ENCODE results near the gene RTN3. TPM values are rescaled to one million over a fixed set of nuclear protein-coding genes. Genes with fewer than 3 reads are reported as not detected.

The RTN3 gene
- total RNA-seq, 4 donors from 2014 or later: 78.4 to 115 (median 94.2) TPM

DNA sequence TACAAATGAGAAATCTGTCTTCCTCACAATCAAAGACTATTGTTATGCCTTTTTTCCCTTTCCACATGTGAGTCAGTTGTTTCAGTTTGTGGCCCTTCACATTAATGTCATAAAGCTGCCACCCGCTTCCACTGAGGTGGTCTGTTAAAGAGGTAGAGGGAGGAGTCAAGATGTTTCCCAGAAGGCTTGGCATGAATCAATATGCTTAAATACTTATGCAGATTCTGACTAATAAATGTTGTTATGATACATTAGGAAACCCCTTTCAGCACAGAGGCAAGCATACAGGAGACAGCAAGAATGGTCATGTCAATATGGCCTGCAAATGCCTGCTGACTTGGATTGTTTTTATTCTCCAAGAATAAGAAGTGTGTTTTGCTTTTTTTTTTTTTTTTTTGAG is 6.5 kb downstream of the RTN3 start:
- no peak for TF ChIP-seq POLR2AphosphoS5 (IDR thresholded peaks at IDR 0.05)
- no peak for TF ChIP-seq POLR2A (IDR thresholded peaks at IDR 0.05)
- no peak for TF ChIP-seq CTCF (IDR thresholded peaks at IDR 0.05)
- no peak for TF ChIP-seq EP300 (IDR thresholded peaks at IDR 0.05)
- Histone ChIP-seq H3K4me1 (peaks cover 0 to 84% (median 11%) of the 10 kb centered on the region in 3 donors), H3K27ac (peak overlapping the region in 1 of 4 donors; percentile 43), H3K36me3 (no peaks in the 10 kb centered on the region), H3K9me3 (no peaks in the 10 kb centered on the region), H3K27me3 (no peaks in the 10 kb centered on the region), H3K4me3 (no peak overlapping the region)
- ATAC-seq: no peak
- 88 to 100% methylated on average over 1 of the region's 1 CpG for WGBS, 2 donors (ENCODE audit: low coverage in 1 of 2)

GRCh38 chr11:63694596-63694995 is 13.3 kb downstream of the RTN3 start:
- Histone ChIP-seq H3K27me3 (no peaks in the 10 kb centered on the region), H3K4me3 (no peak overlapping the region), H3K4me1 (peaks cover 0 to 32% (median 2%) of the 10 kb centered on the region in 3 donors), H3K27ac (no peak overlapping the region), H3K9me3 (no peaks in the 10 kb centered on the region), H3K36me3 (no peaks in the 10 kb centered on the region)
- 85% methylated on average over 7 of the region's 7 CpGs; no CpG with 5 or more reads in 1 of the 2 donors for WGBS, 2 donors (ENCODE audit: low coverage in 1 of 2)
- TF ChIP-seq CTCF (IDR thresholded peaks at IDR 0.05): no peak
- TF ChIP-seq EP300 (IDR thresholded peaks at IDR 0.05): no peak
- no peak for TF ChIP-seq POLR2AphosphoS5 (IDR thresholded peaks at IDR 0.05)
- TF ChIP-seq POLR2A (IDR thresholded peaks at IDR 0.05): no peak
- no peak for ATAC-seq

GRCh38 chr11:63698976-63699733 is 17.9 kb downstream of the RTN3 start:
- H3K27ac ChIP-seq: no peak overlapping the region
- 61 to 65% methylated on average over 8 to 11 of the region's 11 CpGs for WGBS, 2 donors (ENCODE audit: low coverage in 1 of 2)
- no peaks in the 10 kb centered on the region for H3K36me3 ChIP-seq
- no peak overlapping the region for H3K4me3 ChIP-seq
- H3K27me3 ChIP-seq: no peaks in the 10 kb centered on the region
- peaks cover 0 to 19% (median 6%) of the 10 kb centered on the region in 3 donors for H3K4me1 ChIP-seq
- no peak for TF ChIP-seq EP300 (IDR thresholded peaks at IDR 0.05)
- no peak for TF ChIP-seq CTCF (IDR thresholded peaks at IDR 0.05)
- no peak for TF ChIP-seq POLR2AphosphoS5 (IDR thresholded peaks at IDR 0.05)
- no peak for TF ChIP-seq POLR2A (IDR thresholded peaks at IDR 0.05)
- H3K9me3 ChIP-seq: no peaks in the 10 kb centered on the region
- no peak for ATAC-seq

GRCh38 chr11:63699896-63700295 is 18.6 kb downstream of the RTN3 start:
- no peaks in the 10 kb centered on the region for H3K36me3 ChIP-seq
- no peak for TF ChIP-seq EP300 (IDR thresholded peaks at IDR 0.05)
- TF ChIP-seq POLR2AphosphoS5 (IDR thresholded peaks at IDR 0.05): no peak
- no peak for TF ChIP-seq CTCF (IDR thresholded peaks at IDR 0.05)
- TF ChIP-seq POLR2A (IDR thresholded peaks at IDR 0.05): no peak
- H3K9me3 ChIP-seq: no peaks in the 10 kb centered on the region
- ATAC-seq: no peak
- no peak overlapping the region for H3K4me3 ChIP-seq
- peaks cover 0 to 22% (median 6%) of the 10 kb centered on the region in 3 donors for H3K4me1 ChIP-seq
- H3K27ac ChIP-seq: no peak overlapping the region
- WGBS, 2 donors (ENCODE audit: low coverage in 1 of 2): 92 to 100% methylated on average over 1 of the region's 1 CpG
- no peaks in the 10 kb centered on the region for H3K27me3 ChIP-seq

GRCh38 chr11:63705526-63705925 is 24.2 kb downstream of the RTN3 start:
- ATAC-seq: no peak
- H3K4me3 ChIP-seq: no peak overlapping the region
- 35 to 52% methylated on average over 2 of the region's 2 CpGs for WGBS, 2 donors (ENCODE audit: low coverage in 1 of 2)
- H3K4me1 ChIP-seq: peaks cover 0 to 20% (median 3%) of the 10 kb centered on the region in 3 donors
- no peaks in the 10 kb centered on the region for H3K27me3 ChIP-seq
- TF ChIP-seq EP300 (IDR thresholded peaks at IDR 0.05): no peak
- no peak for TF ChIP-seq POLR2AphosphoS5 (IDR thresholded peaks at IDR 0.05)
- TF ChIP-seq POLR2A (IDR thresholded peaks at IDR 0.05): no peak
- TF ChIP-seq CTCF (IDR thresholded peaks at IDR 0.05): no peak
- H3K27ac ChIP-seq: no peak overlapping the region
- H3K9me3 ChIP-seq: no peaks in the 10 kb centered on the region
- no peaks in the 10 kb centered on the region for H3K36me3 ChIP-seq

All from gastroesophageal sphincter (tissue), 4 donors.